ENCODE results near the gene LYPD8. TPM values are rescaled to one million over a fixed set of nuclear protein-coding genes. Genes with fewer than 3 reads are reported as not detected.

LYPD8 gene
- total and polyA plus RNA-seq, 2 of the 8 experiments (the other 6 are each of a cell fraction or from before 2014, with no cell fraction given): not detected

DNA sequence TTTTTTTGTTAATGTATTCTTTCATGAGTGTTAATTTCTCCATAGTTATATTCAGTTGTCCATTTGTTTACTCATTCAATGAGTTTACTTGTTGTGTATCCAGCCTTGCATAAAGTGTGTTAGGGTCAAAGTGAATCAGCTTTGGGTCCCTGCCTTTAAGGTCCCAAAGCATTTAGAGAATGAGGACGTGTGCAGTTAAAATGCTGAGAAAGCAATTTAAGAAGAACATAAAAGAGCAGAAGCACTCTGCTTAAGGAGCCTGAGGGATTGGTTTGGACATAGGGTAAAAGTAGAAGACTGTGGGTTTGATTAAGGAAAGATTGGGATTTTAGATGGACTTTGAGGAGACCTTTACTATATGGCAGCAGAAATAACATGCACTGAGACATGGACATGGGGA is 56.5 kb downstream of the LYPD8 start:
- Histone ChIP-seq H4K91ac (replicated peaks; ENCODE audit: insufficient read length, low read length) (no peak overlapping the region), H3K23me2 (ENCODE audit: low read depth, low read length) (peaks cover 2% of the 10 kb centered on the region; the same call in 1 of the 2 replicates)
- POLR2A ChIA-PET (ENCODE audit: partially characterized antibody): no interaction called here

More for the DNA sequence above, 56.5 kb downstream of the LYPD8 start:
- Histone ChIP-seq H2BK15ac (ENCODE audit: low read length) (no peak overlapping the region), H3K14ac (ENCODE audit: insufficient read length) (no peak overlapping the region), H3K23ac (ENCODE audit: insufficient read length) (no peak overlapping the region), H2BK5ac (ENCODE audit: low read depth, low read length) (no peak overlapping the region), H3K4me3 (ENCODE audit: extremely low read depth in 1 of 4, insufficient read depth in 2 of 4, low read depth in 3 of 4, low read length in 4 of 4) (no peak overlapping the region), H4K5ac (ENCODE audit: insufficient read length, low read depth, low read length) (no peak overlapping the region), H4K8ac (ENCODE audit: extremely low read depth, insufficient read depth, low read length) (no peak overlapping the region), H3K18ac (ENCODE audit: extremely low read depth, low read length) (no peak overlapping the region), H3K4me2 (ENCODE audit: insufficient read depth in 1 of 2, low read depth in 2 of 2, low read length in 2 of 2) (no peak overlapping the region), H3K79me1 (ENCODE audit: low read depth, low read length) (no peaks in the 10 kb centered on the region), H3K36me3 (ENCODE audit: control insufficient read depth in 2 of 4, insufficient read depth in 4 of 4, low read length in 3 of 4) (no peaks in the 10 kb centered on the region; a peak in 1 of 8 replicates), H3K9ac (replicated peaks in 1 of 4; ENCODE audit: extremely low read depth in 1 of 4, low read depth in 3 of 4, low read length in 3 of 4) (no peak overlapping the region), H3K9me3 (ENCODE audit: insufficient read depth in 2 of 2, low read depth in 1 of 2, low read length in 1 of 2) (peaks cover 63 to 67% of the 10 kb centered on the region in 2 experiments), H2BK20ac (ENCODE audit: low read length) (no peak overlapping the region), H3K27ac (ENCODE audit: low read depth, low read length) (no peak overlapping the region), H2AFZ (ENCODE audit: low read length) (no peak overlapping the region), H3K4ac (replicated peaks; ENCODE audit: insufficient read length, low read depth, low read length) (no peak overlapping the region), H2AK5ac (ENCODE audit: low read depth, low read length) (no peak overlapping the region), H3K27me3 (replicated peaks in 1 of 4; ENCODE audit: control insufficient read depth in 3 of 4, extremely low read depth in 1 of 4, insufficient read depth in 3 of 4, low read length in 3 of 4) (no peaks in the 10 kb centered on the region), H4K20me1 (replicated peaks in 1 of 2; ENCODE audit: control insufficient read depth in 1 of 2, insufficient read depth in 2 of 2, low read length in 2 of 2) (no peaks in the 10 kb centered on the region), H2BK120ac (replicated peaks; ENCODE audit: low read depth, low read length) (no peak overlapping the region), H3K56ac (replicated peaks; ENCODE audit: insufficient read length, low read depth, low read length) (no peak overlapping the region), H2BK12ac (ENCODE audit: low read depth, low read length) (no peak overlapping the region), H3K79me2 (ENCODE audit: control insufficient read depth in 1 of 2, insufficient read depth in 2 of 2, low read length in 2 of 2) (no peaks in the 10 kb centered on the region), H3K4me1 (replicated peaks in 1 of 4; ENCODE audit: control insufficient read depth in 3 of 4, insufficient read depth in 4 of 4, low read length in 3 of 4) (no peaks in the 10 kb centered on the region)
- no peak for DNase-seq (ENCODE audit: low read depth in 1 of 2, low spot score in 2 of 2)
- CTCF ChIA-PET (ENCODE audit: partially characterized antibody): no interaction called here
- no peak for TF ChIP-seq SRF (IDR thresholded peaks at IDR 0.05; ENCODE audit: low read depth, low read length)
- TF ChIP-seq CTBP2 (IDR thresholded peaks at IDR 0.05; ENCODE audit: borderline replicate concordance, insufficient read depth, insufficient read length, low read length): no peak
- no peak for TF ChIP-seq SAP30 (IDR thresholded peaks at IDR 0.05; ENCODE audit: insufficient read depth, insufficient replicate concordance, low read length)
- TF ChIP-seq BCL11A (IDR thresholded peaks at IDR 0.05; ENCODE audit: low read depth in 2 of 2, low read length in 2 of 2): no peak
- no peak for TF ChIP-seq SP4 (IDR thresholded peaks at IDR 0.05; ENCODE audit: low read length)
- no peak for TF ChIP-seq MAFK (IDR thresholded peaks at IDR 0.05; ENCODE audit: low read depth, low read length)
- WGBS, 2 experiments (ENCODE audit: extremely low coverage in 1 of 2, insufficient coverage in 1 of 2, insufficient read length in 1 of 2, insufficient replicate concordance in 2 of 2, low coverage in 1 of 2, low lambda C conversion rate in 2 of 2, missing lambda C conversion rate in 1 of 2): 53% methylated on average over 1 of the region's 1 CpG; no CpG with 5 or more reads in 1 of the 2 experiments
- no peak for FAIRE-seq

Data from H1 (cell line).